HCT116 (cell line): ENCODE measurements around the gene AKAP3. TPM values are rescaled to one million over a fixed set of nuclear protein-coding genes. Genes with fewer than 3 reads are reported as not detected.

Experiments used
- ATAC-seq: fragments of 200-7000 bp; cut with Tn5 transposase; 2 replicates; pipeline ENCODE4 v1.9.1; 2020; ENCODE audit warnings: mild to moderate bottlenecking, moderate library complexity
- BruUV-seq: library from RNA; stranded (reverse); fragments of 400-500 nt; replicated peaks from 2 replicates; lab custom pipeline; 2021; lab: Mats Ljungman, UMichigan
- CTCF ChIA-PET: fragments of 300-600 bp; sonication (Branson Sonifier 250); formaldehyde crosslinking; loops from one replicate; lab custom pipeline; 2021; ENCODE audit warnings: antibody characterized with exemption; lab: Charles Lee
- POLR2A ChIA-PET: fragments of 300-600, 350-600 bp; sonication (Branson Sonifier 250); formaldehyde crosslinking; loops from one replicate; lab custom pipeline; 2021; ENCODE audit warnings: antibody characterized with exemption; lab: Charles Lee
- RAD21 ChIA-PET, 2 experiments: fragments of 300-600 bp; sonication (Branson Sonifier 250); formaldehyde crosslinking; loops; one replicate each; lab custom pipeline; 2023; ENCODE audit warnings: low total read pairs in 2 of 2; ENCODE audit not compliant: uncharacterized antibody in 2 of 2, unreplicated experiment in 2 of 2, low non-redundant PET in 1 of 2; lab: Charles Lee
- DNase-seq: peaks from one replicate; pipeline ENCODE4 v3.0.0-alpha.2; 2010; ENCODE audit warnings: low read depth, low spot score
- H2AFZ ChIP-seq: fragments of 200-600 bp; shearing (Covaris generic), sonication (generic); 2 replicates; pipeline ENCODE4 v1.6.1; 2017; ENCODE audit warnings: low read depth, mixed run types, mixed read lengths, antibody characterized with exemption, low read length; ENCODE audit not compliant: poor library complexity, severe bottlenecking
- H3K27ac ChIP-seq: 2 replicates; pipeline ENCODE4 v1.5.1; 2012; ENCODE audit warnings: low read depth, low read length
- H3K27me3 ChIP-seq: fragments of 200-600 bp; sonication (generic); 2 replicates; pipeline ENCODE4 v1.6.1; 2016; ENCODE audit warnings: mixed run types, low read length, mixed read lengths; ENCODE audit not compliant: insufficient read depth
- H3K36me3 ChIP-seq, 2 experiments: fragments of 200-500 bp in 1 of 2; fragments of 200-600 bp in 1 of 2; sonication (Bioruptor generic) in 1 of 2; sonication (generic) in 1 of 2; 2 replicates each; pipeline versions ENCODE4 v1.5.1 to v1.6.1; 2014 to 2016; ENCODE audit warnings: low read length in 2 of 2, inconsistent platforms in 1 of 2, mixed read lengths in 1 of 2, mixed run types in 1 of 2; ENCODE audit not compliant: insufficient read depth in 2 of 2, control insufficient read depth in 1 of 2
- H3K4me1 ChIP-seq, 2 experiments: fragments of 200-600 bp in 1 of 2; sonication (generic) in 1 of 2; 2 replicates each; pipeline versions ENCODE4 v1.5.1 to v1.6.1; 2012 to 2017; ENCODE audit warnings: low read length in 2 of 2, inconsistent platforms in 1 of 2, mild to moderate bottlenecking in 1 of 2, mixed read lengths in 1 of 2, mixed run types in 1 of 2, moderate library complexity in 1 of 2; ENCODE audit not compliant: insufficient read depth in 2 of 2, control insufficient read depth in 1 of 2
- H3K4me2 ChIP-seq: fragments of 200-600 bp; sonication (generic); 2 replicates; pipeline ENCODE4 v1.6.1; 2017; ENCODE audit warnings: mixed run types, low read length, mixed read lengths
- H3K4me3 ChIP-seq, 2 experiments: fragments of 200-600 bp in 1 of 2; sonication (generic) in 1 of 2; replicated peaks in 1 of 2; 2 replicates each; pipeline ENCODE4 v1.5.1; 2011 to 2016; ENCODE audit warnings: low read length in 2 of 2, control low read depth in 1 of 2, low read depth in 1 of 2, mild to moderate bottlenecking in 1 of 2, mixed read lengths in 1 of 2, mixed run types in 1 of 2
- H3K79me2 ChIP-seq: fragments of 200-600 bp; sonication (generic); 2 replicates; pipeline ENCODE4 v1.6.1; 2017; ENCODE audit warnings: mild to moderate bottlenecking, mixed run types, low read length, moderate library complexity, mixed read lengths; ENCODE audit not compliant: insufficient read depth
- H3K9ac ChIP-seq: fragments of 200-600 bp; sonication (generic); 2 replicates; pipeline ENCODE4 v1.6.1; 2016; ENCODE audit warnings: low read length, mixed read lengths
- H3K9me2 ChIP-seq: fragments of 200-600 bp; sonication (generic), shearing (Covaris generic); 2 replicates; pipeline ENCODE4 v1.6.1; 2017; ENCODE audit warnings: mixed run types, mild to moderate bottlenecking, moderate library complexity; ENCODE audit not compliant: insufficient read depth
- H3K9me3 ChIP-seq, 2 experiments: fragments of 200-500 bp in 1 of 2; fragments of 200-600 bp in 1 of 2; sonication (Bioruptor generic) in 1 of 2; sonication (generic) in 1 of 2; 2 replicates each; pipeline ENCODE4 v1.6.1; 2014 to 2017; ENCODE audit warnings: low read length in 2 of 2, mixed read lengths in 2 of 2, inconsistent platforms in 1 of 2, low read depth in 1 of 2, mild to moderate bottlenecking in 1 of 2, mixed run types in 1 of 2, moderate library complexity in 1 of 2; ENCODE audit not compliant: control insufficient read depth in 1 of 2, insufficient read depth in 1 of 2
- H4K20me1 ChIP-seq: fragments of 200-600 bp; sonication (generic), shearing (Covaris generic); 2 replicates; pipeline ENCODE4 v1.6.1; 2017; ENCODE audit warnings: mixed run types, mild to moderate bottlenecking, moderate library complexity; ENCODE audit not compliant: insufficient read depth
- ATF3 ChIP-seq: IDR thresholded peaks from 2 replicates; pipeline ENCODE4 v1.6.1; 2012
- CBX3 ChIP-seq: IDR thresholded peaks from 2 replicates; pipeline ENCODE4 v1.6.1; 2012; ENCODE audit warnings: low read depth
- CTCF ChIP-seq, 3 experiments: fragments of 200-600 bp in 1 of 3; sonication (generic) in 1 of 3; IDR thresholded peaks in 2 of 3; conservative IDR thresholded peaks in 1 of 3; 2 replicates each; pipeline ENCODE4 v1.5.1; 2012 to 2017; ENCODE audit warnings: low read depth in 2 of 3, low read length in 2 of 3, antibody characterized with exemption in 1 of 3, borderline replicate concordance in 1 of 3, control low read depth in 1 of 3, mild to moderate bottlenecking in 1 of 3, mixed read lengths in 1 of 3, mixed run types in 1 of 3, moderate library complexity in 1 of 3; ENCODE audit not compliant: insufficient read depth in 1 of 3
- EGR1 ChIP-seq: IDR thresholded peaks from 2 replicates; pipeline ENCODE4 v1.6.1; 2012; ENCODE audit warnings: low read depth
- ELF1 ChIP-seq: IDR thresholded peaks from 2 replicates; pipeline ENCODE4 v1.6.1; 2012; ENCODE audit warnings: low read depth, borderline replicate concordance
- EZH2phosphoT487 ChIP-seq: fragments of 200-600 bp; IDR thresholded peaks from 2 replicates; pipeline ENCODE4 v1.6.1; 2018; ENCODE audit warnings: antibody characterized with exemption, borderline replicate concordance
- FOSL1 ChIP-seq: IDR thresholded peaks from 2 replicates; pipeline ENCODE4 v1.6.1; 2012; ENCODE audit warnings: low read depth
- JUND ChIP-seq: IDR thresholded peaks from 2 replicates; pipeline ENCODE4 v1.6.1; 2012
- MAX ChIP-seq: IDR thresholded peaks from 2 replicates; pipeline ENCODE4 v1.6.1; 2012
- POLR2A ChIP-seq: IDR thresholded peaks from 2 replicates; pipeline ENCODE4 v1.7.0; 2011; ENCODE audit warnings: borderline replicate concordance; ENCODE audit not compliant: insufficient read depth, insufficient read length; ENCODE audit errors: extremely low read depth
- POLR2AphosphoS5 ChIP-seq: IDR thresholded peaks from 2 replicates; pipeline ENCODE4 v1.6.1; 2011; ENCODE audit warnings: mild to moderate bottlenecking, low read depth, low read length, moderate library complexity
- SIN3A ChIP-seq: IDR thresholded peaks from 2 replicates; pipeline ENCODE4 v1.6.1; 2012; ENCODE audit warnings: low read depth
- SP1 ChIP-seq: IDR thresholded peaks from 2 replicates; pipeline ENCODE4 v1.6.1; 2012; ENCODE audit warnings: low read depth
- TCF7L2 ChIP-seq: IDR thresholded peaks from 2 replicates; pipeline ENCODE4 v1.7.0; 2011; ENCODE audit warnings: borderline replicate concordance, inconsistent platforms; ENCODE audit not compliant: insufficient read depth, insufficient read length; ENCODE audit errors: extremely low read depth
- ZBTB33 ChIP-seq: IDR thresholded peaks from 2 replicates; pipeline ENCODE4 v1.6.1; 2011; ENCODE audit warnings: mild to moderate bottlenecking, low read length, moderate library complexity; ENCODE audit not compliant: insufficient replicate concordance; ENCODE audit errors: extremely low read depth
- ZNF274 ChIP-seq: fragments of 200-500 bp; sonication (Bioruptor generic); IDR thresholded peaks from 2 replicates; pipeline ENCODE4 v1.6.1; 2014; ENCODE audit warnings: mild to moderate bottlenecking, low read depth, low read length, inconsistent platforms
- intact Hi-C: fragments of 100-400 bp; cut with micrococcal nuclease; formaldehyde crosslinking; loops from 2 replicates; pipeline ENCODE4 v1.10.0; 2022
- total RNA-seq: library from RNA; stranded (reverse); gene quantifications from one replicate; pipeline ENCODE4 v1.2.1, GENCODE V29; 2021; ENCODE audit not compliant: unreplicated experiment

AKAP3 gene
- total RNA-seq, 1 experiment from 2014 or later, result 4.3 TPM

GRCh38 chr12:4665236-4665635 lies 16.4 kb upstream of the AKAP3 start:
- TF ChIP-seq EGR1 (no peak), ZBTB33 (no peak), ELF1 (no peak), SIN3A (no peak), CTCF (IDR thresholded peaks at IDR 0.05 in 2 of 3, conservative IDR thresholded peaks at IDR 0.05 in 1 of 3; ENCODE audit: borderline replicate concordance in 1 of 3, insufficient read depth in 1 of 3, low read depth in 2 of 3, low read length in 2 of 3) (no peak), JUND (no peak), MAX (no peak), FOSL1 (no peak), POLR2A (no peak), ZNF274 (no peak), POLR2AphosphoS5 (no peak), EZH2phosphoT487 (no peak), ATF3 (no peak), SP1 (no peak), CBX3 (no peak), TCF7L2 (no peak)
- POLR2A ChIA-PET, result no interaction called here
- H3K27ac ChIP-seq, result no peak overlapping the region
- RAD21 ChIA-PET, result no interaction called here
- H4K20me1 ChIP-seq, result no peaks in the 10 kb centered on the region
- ATAC-seq, result no peak
- H3K9ac ChIP-seq, result no peak overlapping the region
- H3K9me3 ChIP-seq, result no peaks in the 10 kb centered on the region
- no TSS peak for BruUV-seq
- intact Hi-C loops, result no loop called here
- no peak overlapping the region for H3K4me3 ChIP-seq
- no peak overlapping the region for H2AFZ ChIP-seq
- CTCF ChIA-PET, result no interaction called here
- no peaks in the 10 kb centered on the region for H3K79me2 ChIP-seq
- no peaks in the 10 kb centered on the region for H3K27me3 ChIP-seq
- H3K36me3 ChIP-seq, result peaks cover 46 to 53% of the 10 kb centered on the region in 2 experiments; a peak in 3 of 4 replicates
- no peaks in the 10 kb centered on the region for H3K9me2 ChIP-seq
- H3K4me1 ChIP-seq, result no peaks in the 10 kb centered on the region
- no peak for DNase-seq
- no peak overlapping the region for H3K4me2 ChIP-seq
